Thoracic aorta (tissue), 2 donors: Measurements from ENCODE around the gene CSF3. TPM values are rescaled to one million over a fixed set of nuclear protein-coding genes. Genes with fewer than 3 reads are reported as not detected.
"Not testable (repeated sequence)": the region's sequence is repeated elsewhere in the genome, so short reads cannot be mapped to it uniquely, and the experiment has no call there.

ENCODE experiments used
- ATAC-seq: fragments of 150-250 bp; one replicate; pipeline ENCODE4 v1.8.0; 2017; ENCODE audit warnings: low read depth; ENCODE audit not compliant: insufficient number of reproducible peaks, low FRiP score
- DNase-seq: peaks from one replicate; pipeline ENCODE4 v3.0.0-alpha.2; 2020; ENCODE audit warnings: low spot score
- H3K27ac ChIP-seq, 2 donors: fragments of 200-600 bp; sonication (generic); 1 replicate in 1 of 2; 2 replicates in 1 of 2; pipeline ENCODE4 v1.5.1; 2016; ENCODE audit warnings: mild to moderate bottlenecking in 2 of 2, moderate library complexity in 2 of 2
- H3K27me3 ChIP-seq: fragments of 200-600 bp; sonication (generic); replicated peaks from 2 replicates; pipeline ENCODE4 v1.6.0; 2016; ENCODE audit warnings: mild to moderate bottlenecking; ENCODE audit not compliant: insufficient read depth
- H3K36me3 ChIP-seq: fragments of 200-600 bp; sonication (generic); one replicate; pipeline ENCODE4 v1.5.1; 2016
- H3K4me1 ChIP-seq, 2 donors: fragments of 200-600 bp; sonication (generic); 1 replicate in 1 of 2; 2 replicates in 1 of 2; pipeline versions ENCODE4 v1.5.1 to v1.6.0; 2016; ENCODE audit warnings: low read depth in 2 of 2, mild to moderate bottlenecking in 1 of 2; ENCODE audit not compliant: control insufficient read depth in 1 of 2
- H3K4me3 ChIP-seq: fragments of 200-600 bp; sonication (generic); 2 replicates; pipeline ENCODE4 v1.5.1; 2016; ENCODE audit warnings: mild to moderate bottlenecking
- H3K9me3 ChIP-seq: fragments of 200-600 bp; sonication (generic); 2 replicates; pipeline ENCODE4 v1.5.1; 2016
- CTCF ChIP-seq: fragments of 200-600 bp; sonication (generic); IDR thresholded peaks from one replicate; pipeline ENCODE4 v1.5.1; 2019; ENCODE audit warnings: antibody characterized with exemption
- total RNA-seq, 2 donors: library from RNA; depleted of rRNA; stranded (reverse); fragments of >200 nt; gene quantifications; one replicate each; pipeline versions ENCODE4 v1.1.0 to v1.2.3, GENCODE V29; 2016

The CSF3 gene
- total RNA-seq, 2 donors from 2014 or later = 43.2 TPM; not detected in 1

- Histone ChIP-seq H3K9me3 (no peaks in the 10 kb centered on the region), H3K4me1 (no peaks in the 10 kb centered on the region), H3K36me3 (peaks cover 44% of the 10 kb centered on the region), H3K27ac (no peak overlapping the region), H3K4me3 (no peak overlapping the region), H3K27me3 (no peaks in the 10 kb centered on the region)
- DNase-seq = no peak
- no peak for TF ChIP-seq CTCF
- no peak for ATAC-seq
Measured at GRCh38 chr17:39996800-39997199, 18.4 kb upstream of the CSF3 start.

- peaks cover 38% of the 10 kb centered on the region for H3K36me3 ChIP-seq
- no peak for DNase-seq
Measured at GRCh38 chr17:39997543-39997942, 17.7 kb upstream of the CSF3 start.

GRCh38 chr17:39999067-39999466 lies 16.2 kb upstream of the CSF3 start:
- Histone ChIP-seq H3K4me3 (no peak overlapping the region), H3K9me3 (no peaks in the 10 kb centered on the region), H3K4me1 (no peaks in the 10 kb centered on the region), H3K27ac (no peak overlapping the region), H3K27me3 (no peaks in the 10 kb centered on the region), H3K36me3 (peaks cover 24% of the 10 kb centered on the region)
- ATAC-seq (no peak), DNase-seq (no peak)
- TF ChIP-seq CTCF = no peak

More at GRCh38 chr17:39997543-39997942, 17.7 kb upstream of the CSF3 start:
- Histone ChIP-seq H3K27me3 (no peaks in the 10 kb centered on the region), H3K27ac (no peak overlapping the region), H3K4me3 (no peak overlapping the region), H3K9me3 (no peaks in the 10 kb centered on the region), H3K4me1 (no peaks in the 10 kb centered on the region)
- ATAC-seq = no peak
- TF ChIP-seq CTCF = no peak

GRCh38 chr17:40000161-40000560 lies 15.1 kb upstream of the CSF3 start:
- H3K4me3 ChIP-seq = no peak overlapping the region
- H3K27ac ChIP-seq = no peak overlapping the region
- no peak for DNase-seq
- peaks cover 13% of the 10 kb centered on the region for H3K36me3 ChIP-seq
- no peak for TF ChIP-seq CTCF
- no peaks in the 10 kb centered on the region for H3K9me3 ChIP-seq
- H3K4me1 ChIP-seq = no peaks in the 10 kb centered on the region
- no peak for ATAC-seq
- no peaks in the 10 kb centered on the region for H3K27me3 ChIP-seq

- ATAC-seq, H3K4me3 ChIP-seq, H3K27ac ChIP-seq, H3K36me3 ChIP-seq, DNase-seq, H3K9me3 ChIP-seq, H3K4me1 ChIP-seq, H3K27me3 ChIP-seq: not testable (repeated sequence)
Measured at GRCh38 chr17:40001335-40001734, 13.9 kb upstream of the CSF3 start.

- no peaks in the 10 kb centered on the region for H3K36me3 ChIP-seq
- no peak overlapping the region for H3K4me3 ChIP-seq
- no peaks in the 10 kb centered on the region for H3K9me3 ChIP-seq
- no peak for TF ChIP-seq CTCF
- H3K27ac ChIP-seq = no peak overlapping the region
- no peaks in the 10 kb centered on the region for H3K27me3 ChIP-seq
- no peak for DNase-seq
- no peaks in the 10 kb centered on the region for H3K4me1 ChIP-seq
- ATAC-seq = no peak
Measured at GRCh38 chr17:40004072-40004471, 11.2 kb upstream of the CSF3 start.
